Vagina (tissue), 2 donors: ENCODE data around the gene ADAT2. TPM values are rescaled to one million over a fixed set of nuclear protein-coding genes. Genes with fewer than 3 reads are reported as not detected.

Experiments
- DNase-seq, 2 donors: peaks; one replicate each; pipeline ENCODE4 v3.0.0-alpha.2; 2017; ENCODE audit errors: extremely low spot score in 2 of 2
- H3K27ac ChIP-seq: fragments of 200-600 bp; sonication (generic); one replicate; pipeline ENCODE4 v1.5.1; 2019
- H3K27me3 ChIP-seq: fragments of 200-600 bp; sonication (generic); one replicate; pipeline ENCODE4 v1.5.1; 2019
- H3K36me3 ChIP-seq, 2 donors: fragments of 200-600 bp; sonication (generic); one replicate each; pipeline ENCODE4 v1.5.1; 2017 to 2019
- H3K4me1 ChIP-seq: fragments of 200-600 bp; sonication (generic); one replicate; pipeline ENCODE4 v1.5.1; 2019
- H3K4me3 ChIP-seq, 2 donors: fragments of 200-600 bp; sonication (generic); 1 replicate in 1 of 2; 2 replicates in 1 of 2; pipeline ENCODE4 v1.5.1; 2016 to 2019
- H3K9me3 ChIP-seq: fragments of 200-600 bp; sonication (generic); one replicate; pipeline ENCODE4 v1.5.1; 2019
- POLR2A ChIP-seq, 2 donors: fragments of 450-650 bp; IDR thresholded peaks; one replicate each; pipeline ENCODE4 v1.6.1; 2017; ENCODE audit warnings: antibody characterized with exemption in 2 of 2, mild to moderate bottlenecking in 2 of 2, moderate library complexity in 2 of 2
- POLR2AphosphoS5 ChIP-seq, 2 donors: sonication (generic); formaldehyde crosslinking; IDR thresholded peaks; one replicate each; pipeline ENCODE4 v1.9.0; 2017; ENCODE audit warnings: antibody characterized with exemption in 2 of 2, mild to moderate bottlenecking in 2 of 2, low read depth in 1 of 2; ENCODE audit not compliant: insufficient read depth in 1 of 2
- intact Hi-C: fragments of 100-400 bp; cut with DNase I; formaldehyde crosslinking; loops from one replicate; pipeline ENCODE4 v1.15.1; 2023
- total RNA-seq: library from RNA; depleted of rRNA; stranded (reverse); fragments of >200 nt; gene quantifications from one replicate; pipeline ENCODE4 v1.2.3, GENCODE V29; 2016
- TF ChIP-seq, protein P1 (sequence below), 3 experiments: fragments of 450-650 bp in 2 of 3; fragments of 200-600 bp in 1 of 3; sonication (generic) in 1 of 3; IDR thresholded peaks; one replicate each; pipeline ENCODE4 v1.5.1; 2017 to 2019; ENCODE audit warnings: antibody characterized with exemption in 3 of 3, mild to moderate bottlenecking in 2 of 3, moderate library complexity in 2 of 3

Gene ADAT2
- 5.9 TPM for total RNA-seq

DNA sequence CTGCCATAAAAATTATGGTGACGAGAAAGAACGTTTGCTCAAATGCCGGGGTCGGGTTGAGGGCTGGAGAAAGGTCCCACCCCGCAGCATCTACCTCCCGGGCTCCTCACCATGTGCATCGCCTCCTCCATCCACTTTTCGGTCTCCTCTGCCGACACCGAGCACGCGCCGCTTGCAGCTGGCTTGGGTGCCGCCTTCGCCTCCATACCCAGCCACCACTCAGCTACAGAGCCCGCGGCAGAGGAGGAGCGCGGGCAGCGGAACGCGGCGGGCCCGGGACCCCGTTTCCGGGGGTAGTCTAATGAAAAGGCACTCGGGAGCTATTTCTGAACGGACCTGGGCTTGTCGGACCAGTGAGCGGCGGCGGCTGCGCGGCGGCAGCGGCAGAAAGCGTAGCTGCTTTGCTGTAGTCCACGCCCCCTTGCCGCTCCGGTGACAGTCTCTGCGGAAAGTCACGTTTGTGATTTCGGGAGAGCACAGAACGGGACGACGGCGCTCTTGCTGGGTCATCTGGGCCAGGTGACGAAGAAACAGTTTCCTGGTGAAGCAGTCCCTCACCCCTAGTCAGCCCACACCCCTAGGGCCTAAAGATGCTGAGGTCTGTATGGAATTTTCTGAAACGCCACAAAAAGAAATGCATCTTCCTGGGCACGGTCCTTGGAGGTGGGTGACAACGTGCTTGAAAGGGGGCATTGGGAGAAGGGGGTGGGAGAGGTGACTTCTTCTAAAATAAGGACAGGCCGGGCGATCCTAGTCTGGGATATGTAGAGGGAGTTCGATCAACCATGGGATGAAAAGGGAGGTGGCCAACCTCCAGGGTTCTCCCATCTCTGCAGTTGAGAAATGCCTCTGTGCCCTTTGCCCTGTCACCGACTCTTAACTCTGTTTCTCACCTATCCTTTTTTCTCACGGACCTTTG is at the start of gene ADAT2, which contains the start of gene PEX3:
TSS of gene ADAT2 (minus strand) at position 243 of the 919 bp plus-strand sequence. CDS start at position 206, 37 bp downstream.
TSS of gene PEX3 (plus strand) at position 353 of the 919 bp plus-strand sequence. CDS start at position 591, 238 bp downstream.
- intact Hi-C loops, result no loop called here
- Histone ChIP-seq H3K4me3 (peak within 1 kb of the TSS; percentile 73), H3K4me1 (peaks cover 26% of the 10 kb centered on the region), H3K27me3 (no peaks in the 10 kb centered on the region), H3K27ac (peak within 1 kb of the TSS; percentile 62), H3K36me3 (no peaks in the 10 kb centered on the region), H3K9me3 (no peaks in the 10 kb centered on the region)
- TF ChIP-seq POLR2AphosphoS5 (IDR thresholded peaks at IDR 0.05; ENCODE audit: insufficient read depth in 1 of 2, low read depth in 1 of 2) (peak; percentile 87 to 91), POLR2A (IDR thresholded peaks at IDR 0.05) (peak in 1 of 2 donors; percentile 34)
- TF ChIP-seq, protein P1, sequence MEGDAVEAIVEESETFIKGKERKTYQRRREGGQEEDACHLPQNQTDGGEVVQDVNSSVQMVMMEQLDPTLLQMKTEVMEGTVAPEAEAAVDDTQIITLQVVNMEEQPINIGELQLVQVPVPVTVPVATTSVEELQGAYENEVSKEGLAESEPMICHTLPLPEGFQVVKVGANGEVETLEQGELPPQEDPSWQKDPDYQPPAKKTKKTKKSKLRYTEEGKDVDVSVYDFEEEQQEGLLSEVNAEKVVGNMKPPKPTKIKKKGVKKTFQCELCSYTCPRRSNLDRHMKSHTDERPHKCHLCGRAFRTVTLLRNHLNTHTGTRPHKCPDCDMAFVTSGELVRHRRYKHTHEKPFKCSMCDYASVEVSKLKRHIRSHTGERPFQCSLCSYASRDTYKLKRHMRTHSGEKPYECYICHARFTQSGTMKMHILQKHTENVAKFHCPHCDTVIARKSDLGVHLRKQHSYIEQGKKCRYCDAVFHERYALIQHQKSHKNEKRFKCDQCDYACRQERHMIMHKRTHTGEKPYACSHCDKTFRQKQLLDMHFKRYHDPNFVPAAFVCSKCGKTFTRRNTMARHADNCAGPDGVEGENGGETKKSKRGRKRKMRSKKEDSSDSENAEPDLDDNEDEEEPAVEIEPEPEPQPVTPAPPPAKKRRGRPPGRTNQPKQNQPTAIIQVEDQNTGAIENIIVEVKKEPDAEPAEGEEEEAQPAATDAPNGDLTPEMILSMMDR (IDR thresholded peaks at IDR 0.05), result no peak
- no peak for DNase-seq

DNA sequence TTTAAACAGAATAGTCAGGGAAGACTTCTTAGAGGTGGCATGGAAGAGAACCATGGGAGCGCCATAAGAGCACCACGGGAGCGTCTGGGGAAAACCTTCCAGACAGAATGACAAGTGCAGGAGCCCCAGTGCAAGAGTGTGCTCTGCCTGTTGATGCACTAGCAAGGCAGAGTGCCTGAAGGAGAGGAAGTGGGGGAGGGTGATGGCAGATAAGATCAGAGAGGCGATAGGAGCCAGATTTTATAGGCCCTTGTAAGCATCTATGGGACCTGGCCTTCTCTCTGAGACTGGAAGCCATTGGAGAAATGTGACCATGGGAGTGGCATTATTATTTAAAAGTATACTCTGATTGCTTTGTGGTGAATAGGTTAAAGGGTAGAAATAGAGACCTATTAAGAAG is 47.9 kb upstream of the ADAT2 start:
- Histone ChIP-seq H3K27me3 (no peaks in the 10 kb centered on the region), H3K4me3 (no peak overlapping the region), H3K36me3 (peaks cover 0 to 8% of the 10 kb centered on the region in 2 donors), H3K9me3 (no peaks in the 10 kb centered on the region), H3K4me1 (no peaks in the 10 kb centered on the region), H3K27ac (no peak overlapping the region)
- no peak for TF ChIP-seq POLR2A (IDR thresholded peaks at IDR 0.05)
- DNase-seq, result no peak
- intact Hi-C loops, result no loop called here

DNA sequence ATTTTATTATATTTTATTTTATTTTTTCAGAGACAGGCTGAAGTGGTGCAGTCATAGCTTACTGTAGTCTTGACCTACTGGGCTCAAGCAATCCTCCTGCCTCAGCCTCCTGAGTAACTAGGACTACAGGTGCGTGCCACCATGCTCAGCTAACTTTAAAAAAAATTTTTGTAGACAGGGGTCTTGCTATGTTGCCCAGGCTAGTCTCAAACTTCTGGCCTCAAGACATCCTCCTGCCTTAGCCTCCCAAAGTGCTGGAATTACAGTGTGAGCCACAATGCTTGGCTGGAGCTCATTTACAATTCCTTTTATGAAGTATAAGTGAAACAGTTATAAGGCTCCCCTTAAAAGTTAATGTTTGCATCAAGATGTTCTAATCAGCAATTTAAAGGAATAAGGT is 46.5 kb upstream of the ADAT2 start:
- Histone ChIP-seq H3K36me3 (peaks cover 0 to 8% of the 10 kb centered on the region in 2 donors), H3K27ac (no peak overlapping the region), H3K27me3 (no peaks in the 10 kb centered on the region), H3K4me1 (no peaks in the 10 kb centered on the region), H3K4me3 (no peak overlapping the region), H3K9me3 (no peaks in the 10 kb centered on the region)
- no peak for TF ChIP-seq POLR2AphosphoS5 (IDR thresholded peaks at IDR 0.05; ENCODE audit: insufficient read depth in 1 of 2, low read depth in 1 of 2)
- no peak for TF ChIP-seq POLR2A (IDR thresholded peaks at IDR 0.05)
- TF ChIP-seq, protein P1 (IDR thresholded peaks at IDR 0.05), result no peak
- intact Hi-C loops, result no loop called here
- no peak for DNase-seq

DNA sequence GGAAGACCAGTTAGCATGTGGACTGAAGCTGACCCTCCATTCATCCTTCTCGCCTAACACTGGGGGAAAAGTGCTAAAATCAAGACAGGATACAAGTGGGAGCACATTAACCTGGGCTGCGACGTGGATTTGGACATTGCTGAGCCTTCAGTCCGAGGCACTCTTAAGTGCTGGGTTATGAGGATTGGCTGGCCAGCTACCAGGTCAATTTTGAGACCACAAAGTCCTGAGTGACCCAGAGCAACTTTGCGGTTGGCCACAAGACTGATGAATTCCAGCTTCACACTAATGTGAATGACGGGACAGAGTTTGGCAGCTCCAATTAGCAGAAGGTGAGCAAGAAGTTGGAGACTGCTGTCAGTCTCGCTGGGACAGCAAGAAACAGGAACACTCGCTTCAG is 40.3 kb upstream of the ADAT2 start:
- TF ChIP-seq, protein P1 (IDR thresholded peaks at IDR 0.05), result no peak
- TF ChIP-seq POLR2AphosphoS5 (IDR thresholded peaks at IDR 0.05; ENCODE audit: insufficient read depth in 1 of 2, low read depth in 1 of 2), result no peak
- DNase-seq, result no peak
- intact Hi-C loops, result no loop called here
- Histone ChIP-seq H3K36me3 (peaks cover 0 to 3% of the 10 kb centered on the region in 2 donors), H3K27me3 (no peaks in the 10 kb centered on the region), H3K27ac (no peak overlapping the region), H3K9me3 (no peaks in the 10 kb centered on the region), H3K4me3 (no peak overlapping the region), H3K4me1 (no peaks in the 10 kb centered on the region)

DNA sequence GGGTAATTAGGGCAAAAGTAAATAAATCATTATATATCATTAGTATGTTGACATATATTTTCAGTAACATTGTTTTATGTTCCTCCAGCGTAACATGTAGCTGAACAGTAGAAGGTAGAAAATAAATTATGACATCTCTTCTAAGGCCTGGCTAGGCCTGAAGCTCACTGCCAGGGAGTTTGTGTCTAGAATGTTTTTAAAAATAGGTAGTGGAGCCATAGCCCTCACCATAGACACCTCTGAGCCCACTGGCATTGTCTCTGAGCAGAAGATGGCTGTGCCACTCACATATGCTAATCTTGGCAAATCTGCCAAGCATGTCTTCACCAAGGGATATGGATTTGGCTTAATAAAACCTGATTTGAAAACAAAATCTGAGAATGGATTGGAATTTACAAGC is 39.7 kb upstream of the ADAT2 start:
- Histone ChIP-seq H3K27me3 (no peaks in the 10 kb centered on the region), H3K27ac (no peak overlapping the region), H3K9me3 (no peaks in the 10 kb centered on the region), H3K4me3 (no peak overlapping the region), H3K36me3 (peaks cover 0 to 3% of the 10 kb centered on the region in 2 donors), H3K4me1 (no peaks in the 10 kb centered on the region)
- no peak for DNase-seq
- intact Hi-C loops, result no loop called here
- no peak for TF ChIP-seq POLR2AphosphoS5 (IDR thresholded peaks at IDR 0.05; ENCODE audit: insufficient read depth in 1 of 2, low read depth in 1 of 2)
- TF ChIP-seq POLR2A (IDR thresholded peaks at IDR 0.05), result no peak

DNA sequence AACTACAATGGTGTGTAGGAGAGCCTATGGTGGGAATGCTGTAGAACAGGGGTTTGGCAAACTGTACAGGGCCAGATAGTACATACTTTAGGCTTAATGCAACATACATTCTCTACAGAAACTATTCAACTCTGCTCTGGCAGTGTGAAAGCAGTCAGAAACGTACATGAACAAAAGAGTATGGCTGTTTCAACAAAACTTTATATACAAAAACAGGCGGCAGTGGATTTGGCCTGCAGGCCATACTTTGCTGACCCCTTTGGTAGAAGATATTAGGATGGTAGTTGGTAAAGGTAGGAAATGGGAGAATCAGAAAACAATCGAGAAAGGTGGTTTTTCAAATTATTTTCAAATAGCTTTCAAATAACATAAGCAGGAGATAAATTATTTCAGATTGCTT is 36.3 kb upstream of the ADAT2 start:
- Histone ChIP-seq H3K27ac (no peak overlapping the region), H3K9me3 (no peaks in the 10 kb centered on the region), H3K4me1 (no peaks in the 10 kb centered on the region), H3K27me3 (no peaks in the 10 kb centered on the region), H3K4me3 (no peak overlapping the region), H3K36me3 (no peaks in the 10 kb centered on the region)
- DNase-seq, result no peak
- no peak for TF ChIP-seq POLR2A (IDR thresholded peaks at IDR 0.05)
- no peak for TF ChIP-seq POLR2AphosphoS5 (IDR thresholded peaks at IDR 0.05; ENCODE audit: insufficient read depth in 1 of 2, low read depth in 1 of 2)
- TF ChIP-seq, protein P1 (IDR thresholded peaks at IDR 0.05), result no peak
- intact Hi-C loops, result no loop called here
